Measurements from ENCODE around the gene HECTD1. TPM values are rescaled to one million over a fixed set of nuclear protein-coding genes. Genes with fewer than 3 reads are reported as not detected.

Gene HECTD1
- total and polyA plus RNA-seq, 9 of the 15 experiments (the other 6 are each of a cell fraction or from before 2014, with no cell fraction given): 27.9 to 111 (median 78.1) TPM

DNA sequence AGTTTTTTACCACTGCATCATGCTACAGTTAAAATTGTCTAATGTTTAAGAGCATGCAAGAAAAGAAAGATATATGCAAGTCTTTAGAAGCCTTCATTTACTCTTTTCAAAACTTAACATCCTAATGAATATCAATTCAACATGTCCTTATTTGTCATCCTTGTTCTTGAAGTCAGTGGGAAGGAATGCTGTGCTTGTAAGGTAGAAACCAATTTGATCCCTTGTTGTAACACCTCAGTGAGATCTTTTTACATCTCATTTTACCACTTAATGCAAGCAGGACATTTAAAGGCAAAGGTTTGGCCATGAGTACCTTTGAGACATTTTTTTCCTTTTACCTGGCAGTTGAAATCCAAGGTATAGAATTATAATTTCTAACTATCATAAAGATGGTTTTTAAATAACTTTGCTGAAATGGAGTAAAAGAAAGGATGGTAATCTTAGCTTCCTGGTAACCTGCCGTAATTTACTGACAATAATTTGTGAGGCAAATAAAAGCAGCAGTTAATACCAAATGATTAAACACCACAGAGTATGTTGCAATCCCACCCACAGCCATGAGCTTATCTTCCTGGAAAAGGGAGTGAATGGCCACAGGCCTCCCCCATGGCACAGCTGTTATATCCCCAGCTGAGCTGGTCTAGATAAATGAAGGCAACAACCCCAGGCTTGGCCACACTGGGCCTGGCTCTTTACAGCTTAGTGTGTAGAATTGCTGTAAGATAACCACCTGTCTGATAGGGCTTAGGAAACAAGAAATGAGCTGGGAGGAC is 148.3 kb downstream of the HECTD1 start:
- H3K4me2 ChIP-seq (ENCODE audit: insufficient read depth, low read length): peak overlapping the region; percentile 43
- DNase-seq (ENCODE audit: extremely low read depth in 1 of 4, low spot score in 3 of 4) (peak; percentile 72 to 96 (median 82)), ATAC-seq (peak; percentile 86), FAIRE-seq (peak; percentile 94)
- H3K9ac ChIP-seq (ENCODE audit: insufficient read depth in 1 of 2, low read depth in 2 of 2, low read length in 2 of 2): peak overlapping the region in 1 of 2 experiments; percentile 65; a peak in 2 of 4 replicates
- no peak overlapping the region for H3K4me3 ChIP-seq
- H3K27me3 ChIP-seq (ENCODE audit: control insufficient read depth in 2 of 2, insufficient read depth in 2 of 2, low read length in 2 of 2): no peaks in the 10 kb centered on the region
- no peaks in the 10 kb centered on the region for H4K20me1 ChIP-seq (replicated peaks; ENCODE audit: control insufficient read depth, insufficient read depth, low read length)
- H2AFZ ChIP-seq (ENCODE audit: low read depth, low read length): peak overlapping the region; percentile 74; the same call in 1 of the 2 replicates
- no peaks in the 10 kb centered on the region for H3K9me3 ChIP-seq (replicated peaks; ENCODE audit: control insufficient read depth, insufficient read depth, low read depth, low read length)
- no peaks in the 10 kb centered on the region for H3K36me3 ChIP-seq (ENCODE audit: control insufficient read depth, insufficient read depth, low read length)
- peaks cover 14 to 36% of the 10 kb centered on the region in 2 experiments; a peak in 4 of 5 replicates for H3K4me1 ChIP-seq (replicated peaks in 1 of 2; ENCODE audit: control insufficient read depth in 2 of 2, insufficient read depth in 2 of 2, low read length in 2 of 2)
- intact Hi-C loops (cut with micrococcal nuclease): loop anchor here (1.0 to 2.0 kb wide), 2 partner anchors 21 to 33 kb away; partner anchors contain the start of gene STRN3
- WGBS (ENCODE audit: insufficient coverage, low coverage, missing lambda C conversion rate): 0% methylated on average over 1 of the region's 1 CpG
- no TSS peak for BruUV-seq (replicated peaks)
- ChIA-PET CTCF (ENCODE audit: low intra/inter-chr PET ratio) (no interaction called here), POLR2A (interaction anchor here (0.6 to 2.0 kb wide), 8 partner anchors 11 to 1302 kb away, joined by 3 to 12 read pairs (median 3); partner anchors contain the start of genes AP4S1 and STRN3)
- peak overlapping the region; percentile 82 for H3K27ac ChIP-seq (ENCODE audit: extremely low read depth, low read depth, low read length)
- in situ Hi-C loops (cut with MboI): no loop called here
- H3K9me1 ChIP-seq (ENCODE audit: control insufficient read depth, insufficient read depth, low read length): no peaks in the 10 kb centered on the region
- H3K79me2 ChIP-seq (ENCODE audit: control insufficient read depth, insufficient read depth, low read length): peaks cover 20% of the 10 kb centered on the region; the same call in 2 of the 3 replicates
- TF ChIP-seq, protein P1, sequence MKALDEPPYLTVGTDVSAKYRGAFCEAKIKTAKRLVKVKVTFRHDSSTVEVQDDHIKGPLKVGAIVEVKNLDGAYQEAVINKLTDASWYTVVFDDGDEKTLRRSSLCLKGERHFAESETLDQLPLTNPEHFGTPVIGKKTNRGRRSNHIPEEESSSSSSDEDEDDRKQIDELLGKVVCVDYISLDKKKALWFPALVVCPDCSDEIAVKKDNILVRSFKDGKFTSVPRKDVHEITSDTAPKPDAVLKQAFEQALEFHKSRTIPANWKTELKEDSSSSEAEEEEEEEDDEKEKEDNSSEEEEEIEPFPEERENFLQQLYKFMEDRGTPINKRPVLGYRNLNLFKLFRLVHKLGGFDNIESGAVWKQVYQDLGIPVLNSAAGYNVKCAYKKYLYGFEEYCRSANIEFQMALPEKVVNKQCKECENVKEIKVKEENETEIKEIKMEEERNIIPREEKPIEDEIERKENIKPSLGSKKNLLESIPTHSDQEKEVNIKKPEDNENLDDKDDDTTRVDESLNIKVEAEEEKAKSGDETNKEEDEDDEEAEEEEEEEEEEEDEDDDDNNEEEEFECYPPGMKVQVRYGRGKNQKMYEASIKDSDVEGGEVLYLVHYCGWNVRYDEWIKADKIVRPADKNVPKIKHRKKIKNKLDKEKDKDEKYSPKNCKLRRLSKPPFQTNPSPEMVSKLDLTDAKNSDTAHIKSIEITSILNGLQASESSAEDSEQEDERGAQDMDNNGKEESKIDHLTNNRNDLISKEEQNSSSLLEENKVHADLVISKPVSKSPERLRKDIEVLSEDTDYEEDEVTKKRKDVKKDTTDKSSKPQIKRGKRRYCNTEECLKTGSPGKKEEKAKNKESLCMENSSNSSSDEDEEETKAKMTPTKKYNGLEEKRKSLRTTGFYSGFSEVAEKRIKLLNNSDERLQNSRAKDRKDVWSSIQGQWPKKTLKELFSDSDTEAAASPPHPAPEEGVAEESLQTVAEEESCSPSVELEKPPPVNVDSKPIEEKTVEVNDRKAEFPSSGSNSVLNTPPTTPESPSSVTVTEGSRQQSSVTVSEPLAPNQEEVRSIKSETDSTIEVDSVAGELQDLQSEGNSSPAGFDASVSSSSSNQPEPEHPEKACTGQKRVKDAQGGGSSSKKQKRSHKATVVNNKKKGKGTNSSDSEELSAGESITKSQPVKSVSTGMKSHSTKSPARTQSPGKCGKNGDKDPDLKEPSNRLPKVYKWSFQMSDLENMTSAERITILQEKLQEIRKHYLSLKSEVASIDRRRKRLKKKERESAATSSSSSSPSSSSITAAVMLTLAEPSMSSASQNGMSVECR (CRISPR knock-in tag; IDR thresholded peaks at IDR 0.05): 0 out of 2 replicates have a peak, but pooled peaks have one; percentile 51
- TF ChIP-seq SMAD3 (CRISPR knock-in tag; conservative IDR thresholded peaks at IDR 0.05) (peak; percentile 84), ZNF253 (CRISPR knock-in tag; conservative IDR thresholded peaks at IDR 0.05) (no peak), ZKSCAN1 (IDR thresholded peaks at IDR 0.05; ENCODE audit: low read depth, low read length) (peak; percentile 82), MTA3 (IDR thresholded peaks at IDR 0.05; ENCODE audit: borderline replicate concordance) (peak; percentile 62; the same call in 1 of the 2 replicates), PHF20 (IDR thresholded peaks at IDR 0.05; ENCODE audit: partially characterized antibody) (no peak), TAL1 (IDR thresholded peaks at IDR 0.05) (peak; percentile 99), EP300 (IDR thresholded peaks at IDR 0.05; ENCODE audit: low read length) (peak; percentile 99), NR2C2 (CRISPR knock-in tag; IDR thresholded peaks at IDR 0.05) (no peak), NR2C2 (tag; IDR thresholded peaks at IDR 0.05) (0 out of 2 replicates have a peak, but pooled peaks have one; percentile 23), ZNF134 (CRISPR knock-in tag; conservative IDR thresholded peaks at IDR 0.05) (no peak)
- TF ChIP-seq, protein P2, sequence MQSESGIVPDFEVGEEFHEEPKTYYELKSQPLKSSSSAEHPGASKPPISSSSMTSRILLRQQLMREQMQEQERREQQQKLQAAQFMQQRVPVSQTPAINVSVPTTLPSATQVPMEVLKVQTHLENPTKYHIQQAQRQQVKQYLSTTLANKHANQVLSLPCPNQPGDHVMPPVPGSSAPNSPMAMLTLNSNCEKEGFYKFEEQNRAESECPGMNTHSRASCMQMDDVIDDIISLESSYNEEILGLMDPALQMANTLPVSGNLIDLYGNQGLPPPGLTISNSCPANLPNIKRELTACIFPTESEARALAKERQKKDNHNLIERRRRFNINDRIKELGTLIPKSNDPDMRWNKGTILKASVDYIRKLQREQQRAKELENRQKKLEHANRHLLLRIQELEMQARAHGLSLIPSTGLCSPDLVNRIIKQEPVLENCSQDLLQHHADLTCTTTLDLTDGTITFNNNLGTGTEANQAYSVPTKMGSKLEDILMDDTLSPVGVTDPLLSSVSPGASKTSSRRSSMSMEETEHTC (IDR thresholded peaks at IDR 0.05): peak; percentile 80
- TF ChIP-seq, protein P3, sequence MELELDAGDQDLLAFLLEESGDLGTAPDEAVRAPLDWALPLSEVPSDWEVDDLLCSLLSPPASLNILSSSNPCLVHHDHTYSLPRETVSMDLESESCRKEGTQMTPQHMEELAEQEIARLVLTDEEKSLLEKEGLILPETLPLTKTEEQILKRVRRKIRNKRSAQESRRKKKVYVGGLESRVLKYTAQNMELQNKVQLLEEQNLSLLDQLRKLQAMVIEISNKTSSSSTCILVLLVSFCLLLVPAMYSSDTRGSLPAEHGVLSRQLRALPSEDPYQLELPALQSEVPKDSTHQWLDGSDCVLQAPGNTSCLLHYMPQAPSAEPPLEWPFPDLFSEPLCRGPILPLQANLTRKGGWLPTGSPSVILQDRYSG (tag; conservative IDR thresholded peaks at IDR 0.05; ENCODE audit: low read depth): peak; percentile 82; the same call in 1 of the 2 replicates

Data from K562 (cell line).